Activated naive CD4-positive, alpha-beta T cell treated with anti-CD3 and anti-CD28 coated beads, Interleukin-2, amount 50 U/mL, for 24 hours (primary cell): ENCODE measurements around the gene POLA1.
A peak's percentile ranks its signal among the peaks of the same experiment; 100 is the strongest.
"Not testable (repeated sequence)": the region's sequence is repeated elsewhere in the genome, so short reads cannot be mapped to it uniquely, and the experiment has no call there.

Experiments used
- H3K27ac Mint-ChIP-seq: one replicate; pipeline ENCODE4 v1.8.0; 2021; ENCODE audit warnings: mild to moderate bottlenecking, mixed read lengths
- H3K27me3 Mint-ChIP-seq: one replicate; pipeline ENCODE4 v1.8.0; 2021; ENCODE audit warnings: mixed read lengths
- H3K36me3 Mint-ChIP-seq: one replicate; pipeline ENCODE4 v1.8.0; 2021; ENCODE audit warnings: mixed read lengths
- H3K4me1 Mint-ChIP-seq: one replicate; pipeline ENCODE4 v1.8.0; 2021; ENCODE audit warnings: mixed read lengths
- H3K4me3 Mint-ChIP-seq: one replicate; pipeline ENCODE4 v1.8.0; 2021; ENCODE audit warnings: mild to moderate bottlenecking, mixed read lengths
- H3K9me3 Mint-ChIP-seq: one replicate; pipeline ENCODE4 v1.8.0; 2021; ENCODE audit warnings: mixed read lengths

The POLA1 gene, protein sequence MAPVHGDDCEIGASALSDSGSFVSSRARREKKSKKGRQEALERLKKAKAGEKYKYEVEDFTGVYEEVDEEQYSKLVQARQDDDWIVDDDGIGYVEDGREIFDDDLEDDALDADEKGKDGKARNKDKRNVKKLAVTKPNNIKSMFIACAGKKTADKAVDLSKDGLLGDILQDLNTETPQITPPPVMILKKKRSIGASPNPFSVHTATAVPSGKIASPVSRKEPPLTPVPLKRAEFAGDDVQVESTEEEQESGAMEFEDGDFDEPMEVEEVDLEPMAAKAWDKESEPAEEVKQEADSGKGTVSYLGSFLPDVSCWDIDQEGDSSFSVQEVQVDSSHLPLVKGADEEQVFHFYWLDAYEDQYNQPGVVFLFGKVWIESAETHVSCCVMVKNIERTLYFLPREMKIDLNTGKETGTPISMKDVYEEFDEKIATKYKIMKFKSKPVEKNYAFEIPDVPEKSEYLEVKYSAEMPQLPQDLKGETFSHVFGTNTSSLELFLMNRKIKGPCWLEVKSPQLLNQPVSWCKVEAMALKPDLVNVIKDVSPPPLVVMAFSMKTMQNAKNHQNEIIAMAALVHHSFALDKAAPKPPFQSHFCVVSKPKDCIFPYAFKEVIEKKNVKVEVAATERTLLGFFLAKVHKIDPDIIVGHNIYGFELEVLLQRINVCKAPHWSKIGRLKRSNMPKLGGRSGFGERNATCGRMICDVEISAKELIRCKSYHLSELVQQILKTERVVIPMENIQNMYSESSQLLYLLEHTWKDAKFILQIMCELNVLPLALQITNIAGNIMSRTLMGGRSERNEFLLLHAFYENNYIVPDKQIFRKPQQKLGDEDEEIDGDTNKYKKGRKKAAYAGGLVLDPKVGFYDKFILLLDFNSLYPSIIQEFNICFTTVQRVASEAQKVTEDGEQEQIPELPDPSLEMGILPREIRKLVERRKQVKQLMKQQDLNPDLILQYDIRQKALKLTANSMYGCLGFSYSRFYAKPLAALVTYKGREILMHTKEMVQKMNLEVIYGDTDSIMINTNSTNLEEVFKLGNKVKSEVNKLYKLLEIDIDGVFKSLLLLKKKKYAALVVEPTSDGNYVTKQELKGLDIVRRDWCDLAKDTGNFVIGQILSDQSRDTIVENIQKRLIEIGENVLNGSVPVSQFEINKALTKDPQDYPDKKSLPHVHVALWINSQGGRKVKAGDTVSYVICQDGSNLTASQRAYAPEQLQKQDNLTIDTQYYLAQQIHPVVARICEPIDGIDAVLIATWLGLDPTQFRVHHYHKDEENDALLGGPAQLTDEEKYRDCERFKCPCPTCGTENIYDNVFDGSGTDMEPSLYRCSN (N-terminal part only)

DNA sequence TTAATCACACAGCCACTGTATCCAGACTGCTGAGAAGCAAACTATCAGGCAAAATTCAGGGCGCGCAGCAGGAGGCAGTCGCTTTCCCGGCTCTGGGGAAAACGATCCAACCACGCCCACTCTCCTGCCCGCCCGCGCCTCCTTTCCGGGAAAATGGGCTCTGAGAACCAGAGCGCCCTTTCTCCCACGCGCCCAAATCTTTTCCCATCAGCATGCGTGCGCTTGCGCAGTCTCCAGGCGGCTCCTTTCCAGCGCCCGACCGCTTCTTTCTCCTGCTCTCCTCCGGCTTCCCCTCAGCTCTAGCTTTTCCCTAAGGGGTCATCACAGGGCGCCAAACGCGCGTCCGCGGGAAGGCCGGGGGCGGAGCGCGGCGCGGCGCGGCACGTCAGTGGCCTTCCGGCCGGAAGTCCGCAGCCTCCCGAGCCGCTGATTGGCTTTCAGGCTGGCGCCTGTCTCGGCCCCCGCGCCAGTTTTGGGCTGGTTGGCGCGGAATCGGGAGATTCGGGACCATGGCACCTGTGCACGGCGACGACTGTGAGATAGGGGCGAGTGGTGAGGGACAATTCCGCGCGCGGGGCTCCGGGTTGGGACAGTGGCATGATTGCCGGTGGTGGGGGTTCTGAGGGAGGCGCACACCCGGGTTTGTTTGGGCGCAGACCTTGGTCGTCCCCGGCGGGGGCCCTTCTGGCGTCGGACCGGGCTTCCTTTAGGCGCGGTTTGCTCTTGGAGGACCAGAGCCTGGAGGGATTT lies at the start of gene POLA1:
TSS of gene POLA1 (plus strand) at position 466 of the 750 bp plus-strand sequence. CDS start at position 510, 44 bp downstream.
- Mint-ChIP-seq H3K27ac (peak within 1 kb of the TSS; percentile 93), H3K36me3 (no peaks in the 10 kb centered on the region), H3K27me3 (no peaks in the 10 kb centered on the region), H3K9me3 (no peaks in the 10 kb centered on the region), H3K4me1 (peaks cover 12% of the 10 kb centered on the region), H3K4me3 (peak within 1 kb of the TSS; percentile 86)

DNA sequence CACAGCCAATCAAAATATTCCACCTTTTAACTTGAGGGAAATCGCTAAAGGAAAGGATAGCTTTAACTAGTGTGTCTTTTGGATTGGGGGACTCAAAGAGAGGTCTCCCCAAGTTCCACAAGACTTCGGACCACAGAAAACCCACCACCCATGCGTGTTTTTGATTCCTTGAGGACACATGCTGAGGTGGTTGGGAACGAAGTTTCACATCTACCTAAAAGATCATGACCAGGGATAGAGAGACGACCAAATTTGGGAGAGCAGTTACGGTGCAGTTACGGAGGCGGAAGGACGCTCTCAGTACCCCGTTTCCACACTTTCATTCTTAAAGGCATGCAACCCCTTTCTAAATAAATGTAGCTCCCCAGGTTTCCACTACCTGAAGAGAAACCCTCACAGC lies 47.7 kb upstream of the POLA1 start:
- no peak overlapping the region for H3K27ac Mint-ChIP-seq
- peaks cover 5% of the 10 kb centered on the region for H3K27me3 Mint-ChIP-seq
- H3K36me3 Mint-ChIP-seq: no peaks in the 10 kb centered on the region
- H3K4me3 Mint-ChIP-seq: peak overlapping the region; percentile 30
- no peaks in the 10 kb centered on the region for H3K9me3 Mint-ChIP-seq
- peaks cover 17% of the 10 kb centered on the region for H3K4me1 Mint-ChIP-seq

DNA sequence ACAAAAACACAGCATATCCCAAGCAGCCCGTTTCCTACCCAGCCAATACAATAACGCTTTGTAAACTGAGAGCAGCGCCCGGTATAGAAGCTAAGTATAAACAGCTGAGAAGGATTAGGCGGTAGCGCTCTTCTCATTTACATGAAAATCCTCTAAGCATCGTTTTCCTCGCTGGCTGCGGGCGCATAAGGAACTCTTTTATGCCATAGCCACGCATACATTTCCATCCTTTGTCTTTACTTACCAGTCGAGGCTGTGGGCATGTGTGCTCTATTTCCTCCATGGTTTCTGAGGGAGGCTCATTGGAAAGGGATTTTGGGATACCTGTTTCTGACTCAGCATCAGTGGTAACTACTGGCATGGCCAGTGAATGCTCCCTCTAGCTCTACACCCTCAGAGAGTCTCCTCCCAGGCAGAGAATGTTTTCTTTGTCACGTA lies 47.0 kb upstream of the POLA1 start:
- Mint-ChIP-seq H3K27me3 (peaks cover 5% of the 10 kb centered on the region), H3K4me3 (peak overlapping the region; percentile 82), H3K9me3 (no peaks in the 10 kb centered on the region), H3K27ac (no peak overlapping the region), H3K36me3 (no peaks in the 10 kb centered on the region), H3K4me1 (peaks cover 17% of the 10 kb centered on the region)

DNA sequence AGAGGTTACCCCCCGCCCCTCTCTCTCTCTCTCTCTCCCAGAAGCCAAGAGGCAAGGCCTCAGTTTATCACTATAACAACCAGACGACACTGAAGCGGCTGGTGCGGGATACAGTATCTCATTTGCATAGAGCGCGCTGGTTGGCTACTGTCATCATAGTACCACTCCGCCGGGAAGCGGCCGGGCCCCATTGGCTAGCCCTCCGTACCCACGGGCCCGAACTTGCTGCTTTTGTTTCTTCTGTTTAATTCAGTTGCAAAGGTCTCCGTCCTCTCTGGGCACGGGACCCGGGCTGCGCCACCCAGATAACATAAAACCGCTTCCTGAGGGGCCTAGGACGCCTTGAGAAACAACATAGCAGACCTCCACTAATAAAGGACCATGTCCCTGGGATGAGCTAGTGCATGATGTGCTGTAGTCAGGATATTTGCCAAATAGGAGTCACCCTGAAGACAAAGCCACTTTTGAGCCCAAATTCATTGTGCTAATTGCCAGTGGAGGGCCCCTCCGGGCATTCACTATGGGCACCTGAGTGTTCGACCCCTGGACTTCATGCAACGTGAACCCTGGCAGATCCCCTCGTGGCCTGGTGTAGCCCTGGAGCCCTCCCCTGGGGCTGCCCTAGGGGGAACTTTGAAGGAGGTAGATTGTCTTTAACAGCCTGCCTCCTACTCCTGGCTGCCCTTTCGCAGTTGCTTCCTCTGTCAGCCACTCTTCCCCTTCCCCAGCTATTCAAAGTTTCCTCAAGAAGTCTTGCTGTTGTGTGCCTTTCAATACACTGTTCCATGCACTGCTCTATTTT lies 46.3 kb upstream of the POLA1 start, which contains the start of gene PCYT1B:
TSS of gene PCYT1B (minus strand) at position 91 of the 802 bp plus-strand sequence. CDS start 242 bp downstream, outside the sequence.
- H3K27ac Mint-ChIP-seq: no peak within 1 kb of the TSS
- H3K4me3 Mint-ChIP-seq: peak within 1 kb of the TSS; percentile 82
- peaks cover 17% of the 10 kb centered on the region for H3K4me1 Mint-ChIP-seq
- H3K9me3 Mint-ChIP-seq: no peaks in the 10 kb centered on the region
- H3K27me3 Mint-ChIP-seq: peaks cover 5% of the 10 kb centered on the region
- H3K36me3 Mint-ChIP-seq: no peaks in the 10 kb centered on the region

DNA sequence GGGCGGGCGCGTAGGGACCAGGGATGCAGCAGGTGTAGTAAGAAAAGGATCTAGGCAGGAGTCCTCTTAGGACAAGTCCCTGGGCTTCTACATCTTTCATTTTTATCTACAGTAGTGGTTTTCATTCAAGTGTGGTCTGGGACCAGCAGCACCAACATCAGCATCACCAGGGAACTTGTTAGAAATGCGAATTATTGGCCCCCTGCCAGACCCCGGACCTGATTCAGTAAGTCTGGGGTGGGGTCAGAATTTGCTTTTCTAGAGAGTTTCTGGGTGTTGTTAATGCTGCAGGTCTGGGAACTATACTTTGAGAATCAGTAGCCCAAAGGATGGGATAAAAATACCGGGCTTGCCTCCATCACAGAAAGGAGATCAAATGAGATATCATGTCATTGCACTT lies 45.2 kb upstream of the POLA1 start:
- H3K36me3 Mint-ChIP-seq: no peaks in the 10 kb centered on the region
- H3K4me3 Mint-ChIP-seq: no peak overlapping the region
- no peak overlapping the region for H3K27ac Mint-ChIP-seq
- H3K4me1 Mint-ChIP-seq: peaks cover 17% of the 10 kb centered on the region
- H3K27me3 Mint-ChIP-seq: peaks cover 5% of the 10 kb centered on the region
- H3K9me3 Mint-ChIP-seq: no peaks in the 10 kb centered on the region

DNA sequence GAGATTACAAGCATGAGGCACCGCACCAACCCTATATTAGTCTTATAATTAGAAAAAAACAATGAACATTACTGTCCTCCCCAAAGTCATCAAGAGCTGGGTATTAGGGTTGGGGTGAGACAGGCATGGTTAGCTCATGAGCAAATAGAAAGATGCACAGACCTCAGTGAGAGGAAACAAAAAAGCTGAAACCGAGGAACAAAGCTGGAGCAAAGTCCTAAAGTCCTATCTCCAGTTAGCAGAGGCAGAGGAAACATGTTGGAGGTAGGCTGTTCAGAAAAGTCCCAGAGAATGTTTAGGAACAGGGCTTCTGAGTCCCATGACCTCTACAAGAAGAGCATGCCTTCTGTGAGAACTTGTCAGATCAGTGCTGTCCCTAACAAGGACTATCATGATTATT lies 41.9 kb upstream of the POLA1 start:
- H3K27ac Mint-ChIP-seq: no peak overlapping the region
- peaks cover 5% of the 10 kb centered on the region for H3K27me3 Mint-ChIP-seq
- peaks cover 10% of the 10 kb centered on the region for H3K4me1 Mint-ChIP-seq
- H3K36me3 Mint-ChIP-seq: no peaks in the 10 kb centered on the region
- H3K4me3 Mint-ChIP-seq: no peak overlapping the region
- H3K9me3 Mint-ChIP-seq: no peaks in the 10 kb centered on the region

DNA sequence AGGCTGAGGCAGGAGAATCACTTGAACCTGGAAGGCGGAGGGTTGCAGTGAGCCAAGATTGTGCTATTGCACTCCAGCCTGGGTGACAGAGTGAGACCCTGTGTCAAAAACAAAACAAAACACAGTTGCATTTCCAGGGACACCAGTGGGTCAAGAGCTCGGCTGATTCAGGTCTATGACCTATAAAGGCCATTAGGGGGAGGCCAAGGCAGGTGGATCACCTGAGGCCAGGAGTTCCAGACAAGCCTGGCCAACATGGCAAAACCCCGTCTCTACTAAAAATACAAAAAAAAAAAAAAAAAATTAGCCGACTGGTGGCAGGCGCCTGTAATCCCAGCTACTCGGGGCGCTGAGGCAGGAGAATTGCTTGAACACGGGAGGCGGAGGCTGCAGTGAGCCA lies 38.0 kb upstream of the POLA1 start:
- H3K36me3 Mint-ChIP-seq, H3K27ac Mint-ChIP-seq, H3K27me3 Mint-ChIP-seq, H3K9me3 Mint-ChIP-seq, H3K4me3 Mint-ChIP-seq, H3K4me1 Mint-ChIP-seq: not testable (repeated sequence)

DNA sequence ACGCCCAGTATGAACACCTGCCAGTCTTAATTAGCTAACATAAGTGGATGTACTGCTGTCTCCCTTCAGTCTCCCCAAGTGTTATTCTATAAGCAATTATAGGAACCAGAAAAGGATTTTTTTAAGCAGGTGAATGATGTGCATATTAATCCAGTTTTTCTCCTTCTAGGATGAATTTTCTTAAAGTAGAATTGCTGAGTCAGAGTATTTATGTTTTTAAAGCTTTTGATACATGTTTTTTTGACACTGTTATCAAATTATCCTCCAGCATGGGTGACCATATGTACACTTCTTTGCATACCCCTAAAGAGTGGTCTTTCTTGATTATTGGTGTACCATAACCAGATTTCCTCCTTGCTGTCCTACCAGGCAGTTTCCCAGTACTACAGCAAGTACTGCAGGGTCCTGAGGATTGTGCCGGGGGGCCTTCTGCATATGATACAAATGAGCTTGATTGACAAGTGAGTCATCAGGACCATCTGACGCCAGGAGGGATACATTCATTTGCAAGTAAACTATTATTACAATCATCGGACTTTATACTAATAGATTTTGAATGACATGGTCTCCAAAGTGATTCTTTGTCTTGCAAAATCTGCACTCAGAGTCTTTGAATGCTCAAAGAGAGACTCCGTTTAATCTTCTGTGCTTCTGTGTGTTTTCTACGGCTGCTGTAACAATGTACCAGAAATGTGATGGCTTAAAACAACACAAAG lies 35.9 kb upstream of the POLA1 start:
- no peaks in the 10 kb centered on the region for H3K4me1 Mint-ChIP-seq
- H3K27ac Mint-ChIP-seq: no peak overlapping the region
- no peaks in the 10 kb centered on the region for H3K9me3 Mint-ChIP-seq
- no peaks in the 10 kb centered on the region for H3K27me3 Mint-ChIP-seq
- H3K36me3 Mint-ChIP-seq: no peaks in the 10 kb centered on the region
- no peak overlapping the region for H3K4me3 Mint-ChIP-seq

DNA sequence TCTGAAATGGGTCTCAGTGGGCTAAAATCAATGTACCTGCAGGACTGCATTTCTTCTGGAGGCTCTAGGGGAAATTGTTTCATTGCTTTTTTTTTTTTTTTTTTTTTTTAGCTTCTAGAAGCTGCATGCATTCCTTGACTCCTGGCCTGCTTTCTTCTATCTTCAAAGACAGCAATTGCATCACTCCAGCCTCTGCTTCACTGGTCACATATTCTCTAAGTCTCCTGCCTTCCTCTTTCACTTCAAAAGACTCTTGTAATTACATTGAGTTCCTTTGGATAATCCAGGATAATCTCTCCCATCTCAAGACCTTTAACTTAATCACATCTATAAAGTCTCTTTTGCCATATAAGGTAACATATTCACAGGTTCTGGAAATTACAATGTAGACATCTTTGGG lies 35.3 kb upstream of the POLA1 start:
- H3K4me1 Mint-ChIP-seq: no peaks in the 10 kb centered on the region
- no peak overlapping the region for H3K27ac Mint-ChIP-seq
- no peak overlapping the region for H3K4me3 Mint-ChIP-seq
- no peaks in the 10 kb centered on the region for H3K9me3 Mint-ChIP-seq
- H3K36me3 Mint-ChIP-seq: no peaks in the 10 kb centered on the region
- H3K27me3 Mint-ChIP-seq: no peaks in the 10 kb centered on the region

DNA sequence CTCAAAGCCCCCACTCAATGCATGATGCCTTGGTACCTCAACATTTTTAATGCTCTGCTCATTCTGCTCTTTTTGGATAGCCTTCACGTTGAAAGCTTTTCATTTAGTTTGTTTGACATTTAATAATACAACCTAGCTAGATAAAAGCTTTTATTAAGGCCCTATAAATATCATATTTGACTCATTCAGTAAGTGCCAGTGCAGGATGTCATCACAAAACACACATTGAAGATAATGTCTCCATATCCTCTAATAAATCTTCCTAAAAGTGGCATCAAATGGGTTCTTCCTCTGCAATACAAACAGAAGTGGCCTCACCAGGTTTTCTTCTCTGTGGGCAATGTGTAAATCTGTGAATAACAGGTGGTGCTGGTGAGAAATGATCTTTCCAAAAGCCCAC lies 34.6 kb upstream of the POLA1 start:
- no peaks in the 10 kb centered on the region for H3K9me3 Mint-ChIP-seq
- H3K27me3 Mint-ChIP-seq: no peaks in the 10 kb centered on the region
- no peak overlapping the region for H3K27ac Mint-ChIP-seq
- H3K4me1 Mint-ChIP-seq: no peaks in the 10 kb centered on the region
- H3K36me3 Mint-ChIP-seq: no peaks in the 10 kb centered on the region
- H3K4me3 Mint-ChIP-seq: no peak overlapping the region

DNA sequence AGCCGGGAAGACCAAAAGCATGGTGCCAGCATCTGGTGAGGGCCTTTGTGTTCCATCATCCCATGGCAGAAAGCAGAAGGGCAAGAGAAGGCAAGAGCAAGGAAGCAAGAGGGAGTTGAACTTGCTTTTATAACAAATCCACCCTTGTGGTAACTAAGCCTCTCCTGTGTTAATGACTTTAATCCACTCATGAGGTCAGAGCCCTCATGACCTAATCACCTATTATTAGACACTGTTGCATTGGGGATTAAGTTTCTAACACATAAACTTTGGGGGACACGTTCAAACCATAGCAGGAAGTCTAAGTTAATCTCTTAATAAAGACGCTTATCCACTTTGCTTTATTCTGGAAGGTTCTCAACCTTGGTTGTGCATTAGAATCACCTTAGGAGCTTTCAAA lies 34.1 kb upstream of the POLA1 start:
- no peaks in the 10 kb centered on the region for H3K9me3 Mint-ChIP-seq
- no peak overlapping the region for H3K27ac Mint-ChIP-seq
- H3K27me3 Mint-ChIP-seq: no peaks in the 10 kb centered on the region
- H3K4me1 Mint-ChIP-seq: no peaks in the 10 kb centered on the region
- H3K4me3 Mint-ChIP-seq: no peak overlapping the region
- no peaks in the 10 kb centered on the region for H3K36me3 Mint-ChIP-seq

DNA sequence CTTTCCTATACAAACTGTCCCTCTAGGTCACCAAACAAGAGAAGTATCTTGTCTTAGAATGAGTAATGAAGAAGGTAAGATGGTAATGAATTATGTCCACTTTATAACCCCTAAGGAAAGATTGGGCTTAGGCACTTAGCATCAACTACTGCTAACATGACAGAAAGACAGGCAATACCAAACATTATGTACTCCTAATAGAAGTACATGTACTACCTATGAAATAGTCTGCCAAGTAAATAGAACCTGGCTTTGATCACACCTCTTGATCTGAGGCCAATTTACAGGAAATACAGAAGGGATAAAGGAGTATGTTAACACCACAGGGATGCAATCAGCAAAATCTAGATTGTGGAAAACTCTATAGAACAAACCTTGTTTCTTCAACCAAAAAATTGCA lies 32.4 kb upstream of the POLA1 start:
- no peaks in the 10 kb centered on the region for H3K36me3 Mint-ChIP-seq
- no peaks in the 10 kb centered on the region for H3K4me1 Mint-ChIP-seq
- no peak overlapping the region for H3K27ac Mint-ChIP-seq
- H3K27me3 Mint-ChIP-seq: no peaks in the 10 kb centered on the region
- no peak overlapping the region for H3K4me3 Mint-ChIP-seq
- H3K9me3 Mint-ChIP-seq: no peaks in the 10 kb centered on the region

DNA sequence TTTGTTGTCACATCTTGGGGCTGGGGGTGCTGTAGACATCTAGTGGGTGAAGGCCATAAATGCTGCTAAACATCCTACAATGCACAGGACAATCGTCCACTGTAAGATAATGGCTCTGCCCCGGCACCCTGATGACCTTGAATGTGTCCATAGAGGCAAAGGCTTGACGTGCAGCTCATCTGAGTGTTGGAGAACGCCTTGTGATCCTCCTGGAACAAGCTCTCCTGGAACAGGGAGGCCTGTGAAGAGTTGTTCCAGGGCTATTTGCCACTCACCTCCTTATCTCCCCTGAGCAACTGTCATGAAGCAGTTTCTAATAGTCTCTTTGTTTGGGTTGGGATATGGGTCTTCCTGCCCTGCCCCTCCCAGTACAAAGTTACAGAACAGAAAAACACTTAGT lies 31.4 kb upstream of the POLA1 start:
- no peaks in the 10 kb centered on the region for H3K4me1 Mint-ChIP-seq

DNA sequence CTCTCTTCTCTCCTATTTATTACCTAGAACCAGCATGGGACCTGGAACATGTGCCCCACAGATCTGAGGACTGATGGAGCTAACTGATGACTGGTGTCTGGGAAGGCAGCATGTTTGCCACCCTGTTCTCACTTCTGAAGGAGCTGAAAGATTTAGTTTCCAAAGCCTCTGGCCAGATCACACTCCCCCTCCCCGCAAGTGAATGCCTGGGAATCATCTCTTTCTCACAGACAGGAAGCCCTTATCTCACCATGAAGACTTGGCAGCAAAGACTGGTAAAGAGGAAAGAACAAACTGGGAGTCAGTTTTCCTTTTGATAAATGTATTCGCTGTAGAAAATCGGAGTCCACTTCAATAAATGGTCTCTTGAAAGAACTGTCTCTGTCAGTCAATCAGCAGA lies 25.6 kb upstream of the POLA1 start:
- Mint-ChIP-seq H3K36me3 (no peaks in the 10 kb centered on the region), H3K4me1 (no peaks in the 10 kb centered on the region), H3K4me3 (no peak overlapping the region), H3K27me3 (no peaks in the 10 kb centered on the region), H3K27ac (no peak overlapping the region), H3K9me3 (no peaks in the 10 kb centered on the region)

More for the DNA sequence above, 31.4 kb upstream of the POLA1 start:
- Mint-ChIP-seq H3K36me3 (no peaks in the 10 kb centered on the region), H3K27ac (no peak overlapping the region), H3K27me3 (no peaks in the 10 kb centered on the region), H3K9me3 (no peaks in the 10 kb centered on the region), H3K4me3 (no peak overlapping the region)
